Karpas-422 (cell line): ENCODE data around the gene PIGC. TPM values are rescaled to one million over a fixed set of nuclear protein-coding genes. Genes with fewer than 3 reads are reported as not detected.

ENCODE experiments used
- DNase-seq: peaks from one replicate; pipeline ENCODE4 v3.0.0-alpha.2; 2015
- H2AFZ ChIP-seq: fragments of 200-600 bp; sonication (generic); 2 replicates; pipeline ENCODE4 v1.6.1; 2014; ENCODE audit warnings: antibody characterized with exemption, low read length, mixed read lengths
- H3K27ac ChIP-seq: fragments of 200-600 bp; sonication (generic); 2 replicates; pipeline ENCODE4 v1.5.1; 2014; ENCODE audit warnings: mild to moderate bottlenecking, low read length, moderate library complexity
- H3K27me3 ChIP-seq: fragments of 200-600 bp; sonication (generic); 2 replicates; pipeline ENCODE4 v1.6.1; 2014; ENCODE audit warnings: low read length, mixed read lengths
- H3K36me3 ChIP-seq: fragments of 200-600 bp; sonication (generic); 2 replicates; pipeline ENCODE4 v1.6.1; 2014; ENCODE audit warnings: low read length, mixed read lengths; ENCODE audit not compliant: insufficient read depth
- H3K4me1 ChIP-seq: fragments of 200-600 bp; sonication (generic); 2 replicates; pipeline ENCODE4 v1.6.1; 2014; ENCODE audit warnings: mild to moderate bottlenecking, low read length, mixed read lengths
- H3K4me2 ChIP-seq: fragments of 200-600 bp; sonication (generic); 2 replicates; pipeline ENCODE4 v1.6.1; 2014; ENCODE audit warnings: low read length, low read depth, mild to moderate bottlenecking; ENCODE audit not compliant: poor library complexity, severe bottlenecking
- H3K4me3 ChIP-seq: fragments of 200-600 bp; sonication (generic); 2 replicates; pipeline ENCODE4 v1.5.1; 2014; ENCODE audit warnings: mild to moderate bottlenecking, antibody characterized with exemption, low read length, mixed read lengths
- H3K79me2 ChIP-seq: fragments of 200-600 bp; sonication (generic); 2 replicates; pipeline ENCODE4 v1.6.1; 2014; ENCODE audit warnings: mild to moderate bottlenecking, low read length, mixed read lengths
- H3K9ac ChIP-seq: fragments of 200-600 bp; sonication (generic); 2 replicates; pipeline ENCODE4 v1.6.0; 2014; ENCODE audit warnings: low read length
- H3K9me2 ChIP-seq: fragments of 200-600 bp; sonication (generic), shearing (Covaris generic); replicated peaks from 2 replicates; pipeline ENCODE4 v1.6.0; 2014; ENCODE audit warnings: mild to moderate bottlenecking, low read length, moderate library complexity; ENCODE audit not compliant: insufficient read depth
- H3K9me3 ChIP-seq: fragments of 300-700, 200-600 bp; sonication (generic); 2 replicates; pipeline ENCODE4 v1.6.1; 2014; ENCODE audit warnings: low read length, mixed read lengths
- H4K20me1 ChIP-seq: fragments of 200-600 bp; sonication (generic); 2 replicates; pipeline ENCODE4 v1.6.1; 2014; ENCODE audit warnings: mild to moderate bottlenecking, antibody characterized with exemption, low read length, low read depth; ENCODE audit not compliant: insufficient read depth
- total RNA-seq: library from RNA; depleted of rRNA; stranded (reverse); fragments of >200 nt; shearing (Covaris generic); gene quantifications from 2 replicates; pipeline ENCODE4 v1.2.3, GENCODE V29; 2014; ENCODE audit warnings: low replicate concordance; rRNA removed

The PIGC gene
- total RNA-seq: 14.5 and 24.7 TPM in 2 replicates

DNA sequence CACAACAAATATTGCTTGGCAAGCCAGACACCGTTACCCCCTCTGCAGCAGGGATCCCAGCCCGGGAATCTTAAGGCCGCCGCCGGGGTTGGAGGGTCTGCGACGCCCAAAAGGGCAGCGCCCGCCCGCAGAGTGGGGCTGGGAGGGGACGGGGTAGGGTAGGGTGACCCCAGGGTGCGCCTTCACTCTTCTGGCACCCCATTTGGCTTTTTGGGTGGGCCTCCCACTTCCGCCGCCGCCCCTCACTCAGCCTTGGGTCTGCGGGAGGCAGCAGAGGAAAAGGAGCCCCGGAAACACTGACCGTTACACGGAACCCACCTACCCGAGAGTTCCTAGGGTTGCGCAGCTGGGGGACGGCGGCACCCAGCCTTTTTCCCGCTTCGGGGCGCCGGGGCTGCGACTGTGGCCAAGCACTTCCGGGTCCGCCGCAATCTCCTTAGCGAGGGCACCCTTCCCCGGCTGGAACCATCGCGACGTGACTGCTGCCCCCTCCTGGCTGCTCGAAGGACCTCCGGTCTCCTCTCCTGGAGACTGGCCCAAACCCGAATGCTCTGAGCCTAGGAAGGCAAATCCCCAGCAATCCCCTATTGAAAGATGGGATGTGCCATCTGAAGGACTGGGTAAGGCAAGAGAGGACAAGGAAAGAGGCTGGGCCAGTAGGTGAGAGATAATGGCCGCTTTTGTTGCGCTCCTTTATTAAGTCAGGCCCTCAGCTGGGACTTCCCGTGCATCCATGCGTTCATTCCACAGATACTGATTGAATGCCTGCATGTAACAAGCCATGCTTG, at the start of gene PIGC:
TSS of gene PIGC (minus strand) at position 404 of the 788 bp plus-strand sequence. CDS start 1,447 bp downstream, outside the sequence.
- Histone ChIP-seq H3K4me3 (peak within 1 kb of the TSS; percentile 92), H3K27me3 (no peaks in the 10 kb centered on the region), H3K9me3 (no peaks in the 10 kb centered on the region), H3K9me2 (no peaks in the 10 kb centered on the region), H3K36me3 (no peaks in the 10 kb centered on the region), H3K9ac (peak within 1 kb of the TSS; percentile 87), H3K27ac (no peak within 1 kb of the TSS), H3K4me2 (peak within 1 kb of the TSS; percentile 88), H4K20me1 (0 out of 2 replicates have a peak, but pooled peaks cover 2% of the 10 kb centered on the region), H3K4me1 (peaks cover 16% of the 10 kb centered on the region), H3K79me2 (peaks cover 20% of the 10 kb centered on the region), H2AFZ (peak within 1 kb of the TSS; percentile 95)
- peak; percentile 96 for DNase-seq

DNA sequence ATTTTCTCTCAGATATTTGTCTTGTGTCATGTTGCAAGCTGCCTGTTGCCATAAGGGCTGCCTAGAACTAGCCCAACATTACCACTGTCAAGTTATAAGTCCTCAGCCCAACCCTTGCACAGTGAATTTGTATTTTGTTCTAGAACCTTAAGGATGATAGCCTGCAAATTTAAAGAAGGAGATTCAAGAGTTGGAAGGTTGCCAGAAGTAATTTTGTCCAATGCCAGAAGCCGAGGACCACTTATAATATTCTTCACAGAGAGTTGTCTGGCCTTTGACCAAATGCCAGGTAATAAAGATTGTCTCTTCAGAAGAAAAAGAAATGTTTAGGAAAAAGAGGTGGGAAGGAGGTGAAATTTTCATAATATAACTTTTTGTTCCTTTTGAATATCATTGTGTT, 48.6 kb upstream of the PIGC start:
- DNase-seq: no peak
- no peak overlapping the region for H3K4me3 ChIP-seq
- H3K4me2 ChIP-seq: no peak overlapping the region
- no peak overlapping the region for H2AFZ ChIP-seq
- H3K9me2 ChIP-seq: no peaks in the 10 kb centered on the region
- H3K36me3 ChIP-seq: no peaks in the 10 kb centered on the region
- no peaks in the 10 kb centered on the region for H4K20me1 ChIP-seq
- no peak overlapping the region for H3K9ac ChIP-seq
- H3K9me3 ChIP-seq: no peaks in the 10 kb centered on the region
- H3K79me2 ChIP-seq: no peaks in the 10 kb centered on the region
- H3K27me3 ChIP-seq: no peaks in the 10 kb centered on the region
- H3K4me1 ChIP-seq: no peaks in the 10 kb centered on the region
- H3K27ac ChIP-seq: no peak overlapping the region

DNA sequence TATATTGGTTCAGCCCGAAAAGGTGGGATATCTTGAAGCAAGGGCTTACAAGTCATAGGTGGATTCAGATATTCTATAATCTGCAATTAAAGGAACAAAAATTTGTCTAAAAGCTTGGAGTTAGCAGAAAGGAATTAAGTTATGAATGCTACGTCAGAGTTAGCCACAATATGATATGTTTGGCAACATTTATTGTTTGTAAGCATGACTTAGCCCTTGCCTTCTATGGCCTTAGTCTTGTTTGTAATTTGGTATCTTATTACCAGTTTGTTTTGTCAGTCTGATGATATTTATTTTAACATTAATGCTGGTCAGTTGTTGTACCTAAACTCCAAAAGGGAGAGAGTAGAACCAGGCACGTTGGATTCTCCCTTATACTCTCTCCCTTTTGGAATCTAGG, 46.0 kb upstream of the PIGC start:
- Histone ChIP-seq H3K27ac (no peak overlapping the region), H3K9me3 (no peaks in the 10 kb centered on the region), H3K36me3 (no peaks in the 10 kb centered on the region), H3K4me3 (no peak overlapping the region), H3K79me2 (no peaks in the 10 kb centered on the region), H2AFZ (no peak overlapping the region), H3K9me2 (no peaks in the 10 kb centered on the region), H3K4me2 (no peak overlapping the region), H3K4me1 (no peaks in the 10 kb centered on the region), H3K9ac (no peak overlapping the region), H3K27me3 (no peaks in the 10 kb centered on the region), H4K20me1 (no peaks in the 10 kb centered on the region)
- DNase-seq: no peak

DNA sequence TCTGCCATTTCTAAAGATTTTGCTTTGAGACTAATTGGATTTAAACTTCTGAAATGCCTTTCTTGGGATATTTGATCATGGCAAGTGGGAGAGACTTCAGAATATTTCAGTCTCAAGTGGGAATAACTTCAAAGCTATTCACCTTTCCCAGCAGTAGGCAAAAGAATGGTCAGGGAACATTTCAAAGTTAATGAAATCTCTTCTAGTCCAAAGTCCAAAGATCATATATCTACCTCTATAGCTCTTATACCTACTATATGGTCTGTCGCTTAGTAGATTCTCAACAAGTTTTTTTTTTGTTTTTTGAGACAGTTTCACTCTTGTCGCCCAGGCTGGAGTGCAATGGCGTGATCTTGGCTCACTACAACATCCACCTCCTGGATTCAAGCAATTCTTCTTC, 44.5 kb upstream of the PIGC start:
- Histone ChIP-seq H3K4me1 (no peaks in the 10 kb centered on the region), H3K9me3 (no peaks in the 10 kb centered on the region), H3K27me3 (no peaks in the 10 kb centered on the region), H3K9me2 (no peaks in the 10 kb centered on the region), H3K27ac (no peak overlapping the region), H4K20me1 (no peaks in the 10 kb centered on the region), H3K4me3 (no peak overlapping the region), H3K9ac (no peak overlapping the region), H3K4me2 (no peak overlapping the region), H3K79me2 (no peaks in the 10 kb centered on the region), H3K36me3 (no peaks in the 10 kb centered on the region), H2AFZ (no peak overlapping the region)
- DNase-seq: no peak

DNA sequence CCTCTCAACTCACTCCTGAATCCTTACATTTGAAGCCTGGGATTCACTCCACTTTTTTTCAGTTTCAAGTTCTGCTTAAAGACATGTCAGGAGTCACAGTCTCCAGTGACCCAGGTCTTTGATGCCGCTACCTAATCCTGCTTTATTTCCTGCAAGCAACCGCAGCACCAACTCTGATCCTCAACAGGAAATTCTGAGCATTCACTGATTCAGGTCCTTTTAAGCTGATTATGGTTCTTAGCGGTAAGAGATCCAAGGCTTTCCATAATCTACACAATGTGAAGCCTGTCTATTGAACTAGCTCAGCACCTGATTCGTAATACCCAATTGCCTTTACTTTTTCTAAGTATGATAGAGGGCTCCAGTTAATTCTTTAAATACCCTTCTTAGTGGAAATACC, 43.7 kb upstream of the PIGC start:
- H4K20me1 ChIP-seq: no peaks in the 10 kb centered on the region

DNA sequence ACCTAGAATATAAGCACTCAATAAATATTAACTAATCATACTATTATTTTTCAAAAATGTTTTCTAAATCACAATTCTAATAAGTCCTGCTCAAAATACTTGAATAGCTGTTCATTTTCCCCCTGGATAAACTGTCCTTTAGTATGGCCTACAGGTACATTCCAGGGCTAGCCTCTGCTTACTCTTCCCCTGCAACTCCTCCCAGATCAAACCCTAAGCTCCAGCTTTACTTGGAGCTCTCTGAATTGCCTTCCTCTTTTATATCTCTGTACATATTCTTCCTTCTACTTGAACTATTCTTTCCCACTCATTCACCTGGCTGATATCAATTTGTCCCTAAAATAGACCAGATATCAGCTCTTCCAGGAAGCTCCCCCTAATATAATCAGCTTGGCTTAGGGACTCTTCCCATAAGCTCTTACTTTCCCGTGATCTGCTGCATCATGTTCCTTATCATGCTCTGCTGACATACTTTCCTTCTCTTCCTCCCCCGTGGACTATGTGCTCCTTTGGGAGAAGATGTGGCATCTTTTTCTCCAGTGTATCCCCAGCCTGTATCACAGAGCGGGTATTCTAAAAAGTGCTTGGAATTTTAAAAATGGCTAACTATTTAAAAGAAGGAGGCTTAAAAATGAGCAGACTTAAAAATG, 43.1 kb upstream of the PIGC start:
- DNase-seq: no peak
- Histone ChIP-seq H3K27me3 (no peaks in the 10 kb centered on the region), H3K4me1 (no peaks in the 10 kb centered on the region), H3K9me3 (no peaks in the 10 kb centered on the region), H3K9me2 (no peaks in the 10 kb centered on the region), H3K9ac (no peak overlapping the region), H3K27ac (no peak overlapping the region), H3K4me3 (no peak overlapping the region), H3K36me3 (no peaks in the 10 kb centered on the region), H3K4me2 (no peak overlapping the region), H3K79me2 (no peaks in the 10 kb centered on the region), H2AFZ (no peak overlapping the region), H4K20me1 (no peaks in the 10 kb centered on the region)

More for the DNA sequence above, 43.7 kb upstream of the PIGC start:
- Histone ChIP-seq H3K9ac (no peak overlapping the region), H3K4me3 (no peak overlapping the region), H3K27me3 (no peaks in the 10 kb centered on the region), H3K27ac (no peak overlapping the region), H2AFZ (no peak overlapping the region), H3K4me1 (no peaks in the 10 kb centered on the region), H3K9me2 (no peaks in the 10 kb centered on the region), H3K9me3 (no peaks in the 10 kb centered on the region), H3K4me2 (no peak overlapping the region), H3K79me2 (no peaks in the 10 kb centered on the region), H3K36me3 (no peaks in the 10 kb centered on the region)
- no peak for DNase-seq

DNA sequence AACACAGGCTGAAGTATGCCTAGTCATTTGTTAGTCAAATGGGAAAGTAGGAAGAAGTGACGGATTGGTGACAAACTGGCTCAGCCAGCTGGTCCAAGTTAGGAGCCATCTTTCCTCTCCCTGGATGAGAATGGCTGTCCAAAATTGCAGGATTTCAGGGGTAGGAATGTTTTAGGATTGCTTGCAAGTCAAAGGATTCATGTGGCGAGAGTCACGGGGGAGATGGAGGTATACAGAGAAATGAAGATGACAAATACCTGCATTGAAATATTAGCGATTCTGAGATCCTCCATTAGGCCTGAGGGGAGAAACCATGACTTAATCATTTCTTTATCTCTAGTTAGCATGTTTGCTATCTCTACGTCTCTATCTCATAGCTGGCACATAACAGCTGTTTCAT, 41.8 kb upstream of the PIGC start:
- Histone ChIP-seq H3K4me1 (no peaks in the 10 kb centered on the region), H3K79me2 (no peaks in the 10 kb centered on the region), H2AFZ (no peak overlapping the region), H3K9ac (no peak overlapping the region), H3K36me3 (no peaks in the 10 kb centered on the region), H3K4me2 (no peak overlapping the region), H3K27ac (no peak overlapping the region), H3K9me2 (no peaks in the 10 kb centered on the region), H3K9me3 (no peaks in the 10 kb centered on the region), H3K27me3 (no peaks in the 10 kb centered on the region), H3K4me3 (no peak overlapping the region), H4K20me1 (no peaks in the 10 kb centered on the region)
- no peak for DNase-seq

DNA sequence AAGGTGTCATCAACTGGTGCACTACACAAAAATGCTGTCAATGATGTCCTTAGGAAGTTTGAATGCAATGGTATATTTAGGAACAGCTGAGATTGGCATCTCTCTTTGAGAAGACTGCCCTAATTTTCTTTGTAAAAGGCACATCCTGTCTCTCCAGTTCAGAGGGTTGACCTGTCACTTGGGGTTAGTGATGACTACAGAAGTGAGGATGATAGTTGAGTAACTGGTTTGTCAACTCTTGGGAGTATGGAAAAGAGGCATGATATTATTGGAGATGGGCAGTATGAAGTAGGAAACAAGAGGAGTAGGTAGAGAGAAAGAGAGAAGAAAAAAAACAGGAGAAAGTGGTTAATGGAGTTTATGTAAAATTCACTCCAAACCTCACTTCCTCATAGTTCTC, 40.4 kb upstream of the PIGC start:
- H3K79me2 ChIP-seq: no peaks in the 10 kb centered on the region
- H4K20me1 ChIP-seq: no peaks in the 10 kb centered on the region
- H3K9me2 ChIP-seq: no peaks in the 10 kb centered on the region
- DNase-seq: no peak
- H3K9ac ChIP-seq: no peak overlapping the region
- H3K36me3 ChIP-seq: no peaks in the 10 kb centered on the region
- H3K4me1 ChIP-seq: no peaks in the 10 kb centered on the region
- H3K4me2 ChIP-seq: no peak overlapping the region
- H3K27ac ChIP-seq: no peak overlapping the region
- no peak overlapping the region for H3K4me3 ChIP-seq
- no peaks in the 10 kb centered on the region for H3K9me3 ChIP-seq
- H3K27me3 ChIP-seq: no peaks in the 10 kb centered on the region
- H2AFZ ChIP-seq: no peak overlapping the region
